ENCODE results near the gene SLFN5. TPM values are rescaled to one million over a fixed set of nuclear protein-coding genes. Genes with fewer than 3 reads are reported as not detected.

The SLFN5 gene
- total RNA-seq, 4 donors from 2014 or later: 21.2 to 22.4 (median 21.6) TPM

DNA sequence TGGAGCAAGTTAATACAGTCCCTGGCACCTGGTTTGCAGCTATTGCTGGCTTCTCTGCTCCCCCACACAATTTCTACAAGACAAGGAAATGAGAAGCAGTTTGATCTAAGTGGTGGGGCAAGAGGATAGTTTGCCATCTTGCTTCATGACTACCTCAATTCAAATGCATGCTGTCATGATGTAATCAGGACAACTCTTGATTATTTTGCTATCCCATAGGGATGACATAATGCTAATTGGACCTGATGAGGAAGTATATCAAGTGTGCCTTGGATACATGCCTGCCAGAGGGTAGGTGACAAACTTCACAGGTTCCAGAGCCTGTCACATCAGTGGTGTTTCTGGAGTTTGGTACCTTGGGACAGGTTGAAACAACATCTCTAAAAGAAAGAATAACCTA, 40.9 kb downstream of the SLFN5 start:
- Histone ChIP-seq H3K36me3 (no peaks in the 10 kb centered on the region), H3K4me1 (no peaks in the 10 kb centered on the region), H3K27me3 (no peaks in the 10 kb centered on the region), H3K4me3 (no peak overlapping the region), H3K9me3 (peaks cover 0 to 6% (median 0%) of the 10 kb centered on the region in 4 donors), H3K27ac (no peak overlapping the region)
- DNase-seq (ENCODE audit: low spot score in 2 of 2): no peak
- no peak for TF ChIP-seq POLR2A (IDR thresholded peaks at IDR 0.05)
- no peak for TF ChIP-seq EP300 (IDR thresholded peaks at IDR 0.05)
- TF ChIP-seq, protein P1, sequence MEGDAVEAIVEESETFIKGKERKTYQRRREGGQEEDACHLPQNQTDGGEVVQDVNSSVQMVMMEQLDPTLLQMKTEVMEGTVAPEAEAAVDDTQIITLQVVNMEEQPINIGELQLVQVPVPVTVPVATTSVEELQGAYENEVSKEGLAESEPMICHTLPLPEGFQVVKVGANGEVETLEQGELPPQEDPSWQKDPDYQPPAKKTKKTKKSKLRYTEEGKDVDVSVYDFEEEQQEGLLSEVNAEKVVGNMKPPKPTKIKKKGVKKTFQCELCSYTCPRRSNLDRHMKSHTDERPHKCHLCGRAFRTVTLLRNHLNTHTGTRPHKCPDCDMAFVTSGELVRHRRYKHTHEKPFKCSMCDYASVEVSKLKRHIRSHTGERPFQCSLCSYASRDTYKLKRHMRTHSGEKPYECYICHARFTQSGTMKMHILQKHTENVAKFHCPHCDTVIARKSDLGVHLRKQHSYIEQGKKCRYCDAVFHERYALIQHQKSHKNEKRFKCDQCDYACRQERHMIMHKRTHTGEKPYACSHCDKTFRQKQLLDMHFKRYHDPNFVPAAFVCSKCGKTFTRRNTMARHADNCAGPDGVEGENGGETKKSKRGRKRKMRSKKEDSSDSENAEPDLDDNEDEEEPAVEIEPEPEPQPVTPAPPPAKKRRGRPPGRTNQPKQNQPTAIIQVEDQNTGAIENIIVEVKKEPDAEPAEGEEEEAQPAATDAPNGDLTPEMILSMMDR (IDR thresholded peaks at IDR 0.05): no peak

DNA sequence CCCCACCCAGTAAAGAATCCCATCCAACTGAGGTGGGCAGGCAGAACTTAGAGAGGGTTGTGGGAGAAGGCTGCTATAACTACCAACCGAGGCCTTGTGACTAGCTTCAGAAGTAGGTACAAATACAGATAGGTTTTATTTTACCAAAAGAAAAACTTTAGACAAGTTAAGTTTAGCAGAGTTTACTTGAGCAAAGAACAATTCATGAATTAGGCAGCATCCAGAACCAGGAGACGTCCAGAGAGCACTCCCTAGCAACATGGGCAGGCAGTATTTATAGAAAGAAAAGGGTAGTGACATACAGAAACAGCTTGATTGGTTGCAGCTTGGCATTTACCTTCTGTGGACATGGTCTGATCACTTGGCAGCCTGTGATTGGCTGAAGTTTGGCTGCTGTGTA, 42.1 kb downstream of the SLFN5 start:
- Histone ChIP-seq H3K4me1 (no peaks in the 10 kb centered on the region), H3K36me3 (no peaks in the 10 kb centered on the region), H3K27me3 (no peaks in the 10 kb centered on the region), H3K27ac (no peak overlapping the region), H3K9me3 (peaks cover 0 to 2% (median 0%) of the 10 kb centered on the region in 4 donors), H3K4me3 (no peak overlapping the region)
- TF ChIP-seq POLR2A (IDR thresholded peaks at IDR 0.05) (no peak), EP300 (IDR thresholded peaks at IDR 0.05) (no peak)
- TF ChIP-seq, protein P1 (IDR thresholded peaks at IDR 0.05): no peak
- WGBS, 2 donors: 76 to 78% methylated on average over 2 of the region's 2 CpGs
- no peak for DNase-seq (ENCODE audit: low spot score in 2 of 2)

DNA sequence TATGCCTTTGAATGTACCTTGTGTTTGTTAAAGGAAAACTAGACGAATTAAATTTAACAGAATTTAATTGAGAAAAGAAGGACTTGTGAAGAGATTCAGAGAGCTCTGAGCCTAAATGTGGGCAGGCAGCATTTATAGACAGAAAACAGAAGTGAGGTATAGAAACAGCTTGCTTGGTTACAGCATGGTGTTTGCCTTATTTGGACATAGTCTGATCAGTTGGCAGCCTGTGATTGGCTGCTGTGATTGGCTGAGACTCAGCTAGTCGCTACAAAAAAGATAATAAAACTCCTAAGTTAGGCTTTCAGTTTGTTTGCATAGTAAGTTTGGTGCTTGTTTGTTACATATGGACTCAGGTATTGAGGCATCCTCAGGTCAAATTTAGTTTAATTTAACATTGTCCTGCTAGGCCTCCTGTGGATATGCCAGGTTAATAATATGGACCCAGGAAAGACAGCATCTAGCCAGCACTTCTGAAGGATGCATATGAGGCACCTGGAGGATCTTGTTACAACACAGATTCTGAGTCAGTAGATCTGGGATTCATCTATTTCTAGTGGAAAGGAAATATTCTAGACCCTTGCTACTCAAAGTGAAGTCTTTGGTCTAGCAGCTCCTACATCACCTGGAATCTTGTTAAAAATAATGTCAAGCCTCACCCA, 43.4 kb downstream of the SLFN5 start:
- 46 to 51% methylated on average over 2 of the region's 2 CpGs for WGBS, 2 donors
- DNase-seq (ENCODE audit: low spot score in 2 of 2): no peak
- H3K4me3 ChIP-seq: no peak overlapping the region
- H3K27ac ChIP-seq: no peak overlapping the region
- no peaks in the 10 kb centered on the region for H3K27me3 ChIP-seq
- no peak for TF ChIP-seq POLR2A (IDR thresholded peaks at IDR 0.05)
- no peak for TF ChIP-seq EP300 (IDR thresholded peaks at IDR 0.05)
- TF ChIP-seq, protein P1 (IDR thresholded peaks at IDR 0.05): no peak
- H3K9me3 ChIP-seq: peaks cover 0 to 2% (median 0%) of the 10 kb centered on the region in 4 donors
- no peaks in the 10 kb centered on the region for H3K4me1 ChIP-seq
- H3K36me3 ChIP-seq: no peaks in the 10 kb centered on the region

DNA sequence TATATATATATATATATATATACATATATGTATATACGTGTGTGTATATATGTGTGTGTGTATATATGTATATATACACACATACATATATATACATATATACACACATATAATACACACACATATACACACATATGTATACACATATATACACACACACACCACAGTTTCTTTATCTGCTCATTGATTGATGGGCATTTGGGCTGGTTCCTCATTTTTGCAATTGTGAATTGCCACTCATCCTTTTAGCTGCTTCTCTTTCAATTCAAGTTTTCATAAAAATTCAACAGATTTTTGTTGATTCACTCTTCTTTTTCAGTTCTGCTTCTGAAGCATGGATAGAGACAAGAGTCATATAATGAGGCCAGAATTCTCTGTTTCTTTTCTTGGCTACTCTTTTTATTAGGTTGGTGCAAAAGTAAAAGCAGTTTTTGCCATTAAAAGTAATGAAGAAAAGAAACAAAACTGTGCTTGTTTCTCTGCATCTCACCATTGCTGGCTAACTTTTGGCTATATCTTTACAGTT, 44.5 kb downstream of the SLFN5 start:
- Histone ChIP-seq H3K27me3 (no peaks in the 10 kb centered on the region), H3K4me1 (no peaks in the 10 kb centered on the region), H3K36me3 (no peaks in the 10 kb centered on the region), H3K4me3 (no peak overlapping the region), H3K9me3 (peaks cover 0 to 2% (median 0%) of the 10 kb centered on the region in 4 donors), H3K27ac (no peak overlapping the region)
- 63 to 80% methylated on average over 1 of the region's 1 CpG for WGBS, 2 donors
- TF ChIP-seq, protein P1 (IDR thresholded peaks at IDR 0.05): no peak
- TF ChIP-seq EP300 (IDR thresholded peaks at IDR 0.05) (no peak), POLR2A (IDR thresholded peaks at IDR 0.05) (no peak)
- DNase-seq (ENCODE audit: low spot score in 2 of 2): no peak

DNA sequence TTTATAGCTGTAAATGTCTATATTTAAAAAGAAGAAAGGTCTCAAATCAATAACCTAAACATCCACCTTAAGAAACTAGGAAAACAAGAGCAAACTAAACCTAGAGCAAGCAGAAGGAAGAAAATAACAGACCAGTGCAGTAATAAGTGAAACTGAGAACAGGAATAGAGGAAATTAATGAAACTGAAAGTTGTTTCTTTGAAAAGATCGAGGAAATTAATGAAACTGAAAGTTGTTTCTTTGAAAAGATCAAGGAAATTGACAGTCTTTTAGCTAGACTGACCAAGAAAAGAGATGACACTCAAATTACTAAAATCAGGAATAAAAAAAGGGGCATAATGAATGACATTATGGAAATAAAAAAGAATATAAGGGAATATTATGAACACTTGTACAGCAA, 46.4 kb downstream of the SLFN5 start:
- H3K4me1 ChIP-seq: no peaks in the 10 kb centered on the region
- no peaks in the 10 kb centered on the region for H3K27me3 ChIP-seq
- WGBS, 2 donors: 65 to 81% methylated on average over 1 of the region's 1 CpG
- no peaks in the 10 kb centered on the region for H3K36me3 ChIP-seq
- peaks cover 0 to 2% (median 0%) of the 10 kb centered on the region in 4 donors for H3K9me3 ChIP-seq
- H3K27ac ChIP-seq: no peak overlapping the region
- no peak for DNase-seq (ENCODE audit: low spot score in 2 of 2)
- TF ChIP-seq POLR2A (IDR thresholded peaks at IDR 0.05) (no peak), EP300 (IDR thresholded peaks at IDR 0.05) (no peak)
- TF ChIP-seq, protein P1 (IDR thresholded peaks at IDR 0.05): no peak
- H3K4me3 ChIP-seq: no peak overlapping the region
